HG02852 (cell line): ENCODE results near the gene PTP4A2.
"Not testable (repeated sequence)": the region's sequence is repeated elsewhere in the genome, so short reads cannot be mapped to it uniquely, and the experiment has no call there.

Experiments used
- ATAC-seq: cut with Tn5 transposase; IDR thresholded peaks from one replicate; pipeline ENCODE4 v1.9.1; 2021; ENCODE audit warnings: mild to moderate bottlenecking, moderate library complexity; ENCODE audit not compliant: unreplicated experiment

Gene PTP4A2

GRCh38 chr1:31951276-31951675 is 13.1 kb upstream of the PTP4A2 start:
- no peak for ATAC-seq

- no peak for ATAC-seq
Observed at GRCh38 chr1:31949862-31950261, 11.7 kb upstream of the PTP4A2 start.

GRCh38 chr1:31945677-31946076 is 7.5 kb upstream of the PTP4A2 start:
- not testable (repeated sequence) for ATAC-seq

- ATAC-seq: peak; percentile 65
Observed at GRCh38 chr1:31944205-31945089, 6.3 kb upstream of the PTP4A2 start.

GRCh38 chr1:31943546-31944184 is 5.5 kb upstream of the PTP4A2 start:
- ATAC-seq: peak; percentile 31

- not testable (repeated sequence) for ATAC-seq
Observed at GRCh38 chr1:31942061-31942460, 3.9 kb upstream of the PTP4A2 start.

GRCh38 chr1:31939484-31940329 is 1.5 kb upstream of the PTP4A2 start:
- ATAC-seq: no peak

- peak; percentile 28 for ATAC-seq
Observed at GRCh38 chr1:31937300-31938183, 626 bp downstream of the PTP4A2 start.

- no peak for ATAC-seq
Observed at GRCh38 chr1:31936981-31937299, 1.2 kb downstream of the PTP4A2 start.

- no peak for ATAC-seq
Observed at GRCh38 chr1:31936278-31936980, 1.7 kb downstream of the PTP4A2 start.

- ATAC-seq: no peak
Observed at GRCh38 chr1:31934706-31935629, 3.2 kb downstream of the PTP4A2 start.

- no peak for ATAC-seq
Observed at GRCh38 chr1:31932491-31933316, 5.5 kb downstream of the PTP4A2 start.

GRCh38 chr1:31931593-31932225 is 6.5 kb downstream of the PTP4A2 start:
- no peak for ATAC-seq

- ATAC-seq: no peak
Observed at GRCh38 chr1:31930836-31931592, 7.2 kb downstream of the PTP4A2 start.

- ATAC-seq: no peak
Observed at GRCh38 chr1:31927661-31927980, 10.5 kb downstream of the PTP4A2 start.

- no peak for ATAC-seq
Observed at GRCh38 chr1:31926853-31927660, 11.1 kb downstream of the PTP4A2 start.
